ENCODE data around the gene CACNA2D2. TPM values are rescaled to one million over a fixed set of nuclear protein-coding genes. Genes with fewer than 3 reads are reported as not detected.

The CACNA2D2 gene
- total and polyA plus RNA-seq, 3 donors from 2014 or later: 15.9 to 19.3 (median 16.1) TPM

DNA sequence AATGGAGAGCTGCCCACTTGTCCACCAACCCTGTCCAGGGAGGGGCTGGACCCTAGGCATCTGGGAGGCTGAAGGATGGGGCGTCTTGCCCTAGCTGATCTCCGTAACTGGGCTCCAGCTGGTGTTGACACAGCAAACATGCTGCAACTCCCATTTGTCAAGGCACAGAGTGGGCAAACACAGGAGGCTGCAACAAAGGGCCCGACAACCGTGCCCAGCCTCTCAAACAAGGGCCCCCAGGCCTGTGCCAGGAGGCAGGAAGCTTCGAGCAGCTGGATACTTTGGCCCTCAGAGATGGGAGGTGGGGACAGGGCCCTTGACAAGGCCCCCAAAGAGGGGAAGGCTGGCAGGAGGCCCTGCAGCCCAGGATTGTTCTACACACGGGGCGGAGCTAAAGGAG lies 79.9 kb downstream of the CACNA2D2 start:
- no peak for DNase-seq
- intact Hi-C loops (cut with DNase I; ENCODE audit: low total_unique reads): no loop called here
- TF ChIP-seq POLR2A (IDR thresholded peaks at IDR 0.05): no peak
- TF ChIP-seq CTCF (IDR thresholded peaks at IDR 0.05): no peak
- no peaks in the 10 kb centered on the region for H3K27me3 ChIP-seq
- WGBS, 2 donors: 87 to 94% methylated on average over 5 to 7 of the region's 7 CpGs
- no peak overlapping the region for H3K4me3 ChIP-seq
- H3K36me3 ChIP-seq (ENCODE audit: low read depth, missing control alignments): no peaks in the 10 kb centered on the region
- no peak overlapping the region for H3K27ac ChIP-seq
- no peaks in the 10 kb centered on the region for H3K4me1 ChIP-seq
- H3K9me3 ChIP-seq: no peaks in the 10 kb centered on the region

GRCh38 chr3:50422153-50422552 lies 81.3 kb downstream of the CACNA2D2 start:
- Histone ChIP-seq H3K27ac (no peak overlapping the region), H3K4me1 (no peaks in the 10 kb centered on the region), H3K4me3 (no peak overlapping the region), H3K9me3 (no peaks in the 10 kb centered on the region), H3K27me3 (no peaks in the 10 kb centered on the region), H3K36me3 (ENCODE audit: low read depth, missing control alignments) (no peaks in the 10 kb centered on the region)
- no peak for TF ChIP-seq POLR2A (IDR thresholded peaks at IDR 0.05)
- TF ChIP-seq CTCF (IDR thresholded peaks at IDR 0.05): no peak
- WGBS, 2 donors: 75 to 91% methylated on average over 1 of the region's 1 CpG
- intact Hi-C loops (cut with DNase I; ENCODE audit: low total_unique reads): no loop called here
- DNase-seq: no peak

DNA sequence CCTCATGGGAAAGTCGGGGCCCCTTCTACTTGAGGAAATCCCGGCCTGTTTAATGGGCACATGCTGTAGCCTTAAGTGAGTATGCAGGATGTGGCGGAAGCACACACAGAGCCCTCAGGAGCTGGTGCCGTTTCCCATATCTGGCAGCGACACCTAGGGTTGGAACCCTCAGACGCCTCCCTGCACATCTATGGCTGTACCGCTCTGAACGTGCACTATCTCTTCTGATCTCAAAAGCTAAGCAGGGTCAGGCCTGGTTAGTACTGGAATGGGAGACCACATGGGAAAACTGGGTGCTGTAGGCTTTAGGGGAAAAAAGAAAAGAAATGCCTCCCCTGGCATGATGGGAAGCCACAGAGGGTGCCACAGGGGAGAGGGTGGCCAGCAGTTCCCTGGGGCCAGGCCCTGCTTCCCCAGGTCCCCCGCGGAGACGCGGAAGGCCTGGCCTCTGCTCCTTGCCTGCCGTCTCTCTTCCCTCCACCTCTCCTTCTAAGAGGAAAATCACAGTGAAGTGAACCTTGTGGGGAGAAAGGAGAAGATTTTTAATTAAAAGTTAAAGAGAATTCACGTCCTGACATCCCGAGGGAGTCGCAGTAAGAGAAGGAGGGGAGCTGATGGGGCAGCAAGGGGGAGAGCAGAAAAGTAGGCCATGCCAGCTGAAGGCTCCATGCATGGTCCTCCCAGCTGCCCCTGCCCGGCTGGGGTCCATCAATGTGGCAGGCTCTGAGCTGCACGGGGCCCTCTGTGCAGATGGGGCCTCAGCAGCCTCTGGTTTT lies 83.7 kb downstream of the CACNA2D2 start:
- intact Hi-C loops (cut with DNase I; ENCODE audit: low total_unique reads): no loop called here
- H3K27ac ChIP-seq: no peak overlapping the region
- no peak for TF ChIP-seq POLR2A (IDR thresholded peaks at IDR 0.05)
- no peak for TF ChIP-seq CTCF (IDR thresholded peaks at IDR 0.05)
- 84 to 92% methylated on average over 14 to 18 of the region's 18 CpGs for WGBS, 2 donors
- no peak for DNase-seq
- no peak overlapping the region for H3K4me3 ChIP-seq
- no peaks in the 10 kb centered on the region for H3K36me3 ChIP-seq (ENCODE audit: low read depth, missing control alignments)
- no peaks in the 10 kb centered on the region for H3K4me1 ChIP-seq
- no peaks in the 10 kb centered on the region for H3K9me3 ChIP-seq
- no peaks in the 10 kb centered on the region for H3K27me3 ChIP-seq

- no peaks in the 10 kb centered on the region for H3K4me1 ChIP-seq
- 72 to 80% methylated on average over 4 of the region's 4 CpGs for WGBS, 2 donors
- DNase-seq: no peak
- no peaks in the 10 kb centered on the region for H3K9me3 ChIP-seq
- H3K4me3 ChIP-seq: no peak overlapping the region
- no peaks in the 10 kb centered on the region for H3K27me3 ChIP-seq
- TF ChIP-seq CTCF (IDR thresholded peaks at IDR 0.05) (no peak), POLR2A (IDR thresholded peaks at IDR 0.05) (no peak)
- H3K36me3 ChIP-seq (ENCODE audit: low read depth, missing control alignments): no peaks in the 10 kb centered on the region
- no peak overlapping the region for H3K27ac ChIP-seq
- intact Hi-C loops (cut with DNase I; ENCODE audit: low total_unique reads): no loop called here
Observed at GRCh38 chr3:50418850-50419249, 84.6 kb downstream of the CACNA2D2 start.

- Histone ChIP-seq H3K9me3 (no peaks in the 10 kb centered on the region), H3K27ac (no peak overlapping the region), H3K36me3 (ENCODE audit: low read depth, missing control alignments) (no peaks in the 10 kb centered on the region), H3K4me1 (no peaks in the 10 kb centered on the region), H3K4me3 (no peak overlapping the region), H3K27me3 (no peaks in the 10 kb centered on the region)
- no peak for TF ChIP-seq CTCF (IDR thresholded peaks at IDR 0.05)
- TF ChIP-seq POLR2A (IDR thresholded peaks at IDR 0.05): no peak
- intact Hi-C loops (cut with DNase I; ENCODE audit: low total_unique reads): no loop called here
- whole genome bisulfite sequencing, 2 donors: 88 to 92% methylated on average over 4 of the region's 4 CpGs
- no peak for DNase-seq
Observed at GRCh38 chr3:50417637-50418033, 85.8 kb downstream of the CACNA2D2 start.
